ENCODE results near the gene DOHH.
A peak's percentile ranks its signal among the peaks of the same experiment; 100 is the strongest.

DOHH gene

DNA sequence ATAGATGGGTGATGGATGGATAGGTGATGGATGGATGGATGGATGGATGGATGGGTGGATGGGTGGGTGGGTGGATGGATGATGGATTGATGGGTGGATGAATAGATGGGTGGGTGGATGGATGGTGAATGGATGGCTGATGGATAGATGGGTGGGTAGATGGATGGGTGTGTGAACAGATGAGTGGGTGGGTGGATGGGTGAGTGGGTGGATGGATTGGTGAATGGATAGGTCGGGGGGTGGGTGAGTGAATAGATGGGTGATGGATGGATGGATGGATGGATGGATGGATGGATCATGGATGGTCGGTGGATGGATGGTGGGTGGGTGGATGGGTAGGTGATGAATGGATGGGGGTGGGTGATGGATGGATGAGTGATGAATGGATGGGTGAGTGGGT, 23.6 kb downstream of the DOHH start:
- Mint-ChIP-seq H3K9me3 (peaks cover 2 to 4% of the 10 kb centered on the region in 2 donors), H3K36me3 (no peaks in the 10 kb centered on the region), H3K4me1 (peaks cover 17 to 24% of the 10 kb centered on the region in 2 donors), H3K27me3 (peaks cover 15 to 25% of the 10 kb centered on the region in 2 donors), H3K4me3 (no peak overlapping the region), H3K27ac (no peak overlapping the region)
- DNase-seq (no peak), ATAC-seq (replicated peaks) (no peak)

DNA sequence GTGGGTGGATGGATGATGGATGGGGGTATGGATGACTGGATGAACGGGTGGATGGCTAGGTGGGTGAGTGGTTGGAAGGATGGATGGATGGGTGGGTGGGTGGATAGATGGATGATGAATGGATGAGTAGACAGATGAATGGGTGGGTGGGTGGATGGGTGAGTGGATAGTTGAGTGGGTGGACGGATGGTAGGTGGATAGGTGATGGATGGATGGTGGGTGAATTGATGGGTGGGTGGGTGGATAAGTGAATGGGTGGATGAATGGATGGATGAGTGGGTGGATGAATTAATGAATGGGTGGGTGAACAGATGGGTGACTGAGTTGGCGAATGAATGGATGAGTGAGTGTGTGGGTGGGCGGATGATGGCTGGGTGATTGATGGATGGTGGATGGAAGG, 25.0 kb downstream of the DOHH start:
- DNase-seq (no peak), ATAC-seq (replicated peaks) (no peak)
- Mint-ChIP-seq H3K36me3 (no peaks in the 10 kb centered on the region), H3K4me1 (peaks cover 13 to 19% of the 10 kb centered on the region in 2 donors), H3K4me3 (no peak overlapping the region), H3K27me3 (peaks cover 19 to 22% of the 10 kb centered on the region in 2 donors), H3K9me3 (peaks cover 2 to 4% of the 10 kb centered on the region in 2 donors), H3K27ac (no peak overlapping the region)

DNA sequence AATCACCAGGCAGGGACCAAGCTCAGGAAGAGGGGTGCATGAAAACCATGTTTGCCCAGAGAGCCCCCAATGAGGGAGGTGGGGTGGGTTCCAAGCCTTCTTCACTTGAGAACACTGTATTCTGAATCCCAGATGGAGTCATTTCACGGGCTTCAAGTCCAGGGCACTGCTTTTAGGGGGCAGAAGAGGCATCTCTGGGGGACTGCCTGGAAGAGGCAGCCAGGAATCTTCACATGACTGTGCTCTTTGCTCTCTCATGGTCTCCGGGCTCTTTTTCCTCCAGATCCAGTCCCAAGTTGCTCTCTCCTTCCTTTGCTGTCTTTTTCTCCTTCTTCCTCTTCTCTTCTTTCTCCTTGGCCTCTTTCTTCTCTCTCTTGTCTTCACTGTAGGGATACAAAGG, 25.9 kb downstream of the DOHH start:
- ATAC-seq (replicated peaks) (no peak), DNase-seq (no peak)
- H3K27me3 Mint-ChIP-seq = peaks cover 22 to 26% of the 10 kb centered on the region in 2 donors
- no peak overlapping the region for H3K4me3 Mint-ChIP-seq
- H3K4me1 Mint-ChIP-seq = peaks cover 12 to 18% of the 10 kb centered on the region in 2 donors
- H3K27ac Mint-ChIP-seq = no peak overlapping the region
- peaks cover 2 to 4% of the 10 kb centered on the region in 2 donors for H3K9me3 Mint-ChIP-seq
- H3K36me3 Mint-ChIP-seq = no peaks in the 10 kb centered on the region

- DNase-seq (no peak), ATAC-seq (replicated peaks) (no peak)
- peaks cover 12 to 13% of the 10 kb centered on the region in 2 donors for H3K4me1 Mint-ChIP-seq
- no peak overlapping the region for H3K27ac Mint-ChIP-seq
- no peaks in the 10 kb centered on the region for H3K9me3 Mint-ChIP-seq
- H3K27me3 Mint-ChIP-seq = peaks cover 21 to 22% of the 10 kb centered on the region in 2 donors
- H3K36me3 Mint-ChIP-seq = no peaks in the 10 kb centered on the region
- H3K4me3 Mint-ChIP-seq = no peak overlapping the region
These were observed 26.5 kb downstream of the DOHH start for GRCh38 chr19:3474010-3474409.

- Mint-ChIP-seq H3K4me3 (no peak overlapping the region), H3K27me3 (peaks cover 8 to 11% of the 10 kb centered on the region in 2 donors), H3K27ac (no peak overlapping the region), H3K36me3 (peaks cover 5 to 6% of the 10 kb centered on the region in 2 donors), H3K9me3 (peaks cover 0 to 4% of the 10 kb centered on the region in 2 donors), H3K4me1 (peaks cover 0 to 3% of the 10 kb centered on the region in 2 donors)
- DNase-seq (no peak), ATAC-seq (replicated peaks) (peak in 1 of 2 donors; percentile 24)
These were observed 28.4 kb downstream of the DOHH start for GRCh38 chr19:3471954-3472655.

GRCh38 chr19:3470500-3471128, 29.9 kb downstream of the DOHH start:
- Mint-ChIP-seq H3K9me3 (peaks cover 0 to 4% of the 10 kb centered on the region in 2 donors), H3K27me3 (peaks cover 3 to 11% of the 10 kb centered on the region in 2 donors)
- ATAC-seq (replicated peaks) = no peak

GRCh38 chr19:3469638-3470499, 30.6 kb downstream of the DOHH start:
- H3K27ac Mint-ChIP-seq = no peak overlapping the region
- H3K27me3 Mint-ChIP-seq = peaks cover 3 to 11% of the 10 kb centered on the region in 2 donors
- DNase-seq (no peak), ATAC-seq (replicated peaks) (no peak)
- peaks cover 7 to 18% of the 10 kb centered on the region in 2 donors for H3K36me3 Mint-ChIP-seq
- peaks cover 0 to 4% of the 10 kb centered on the region in 2 donors for H3K9me3 Mint-ChIP-seq
- peaks cover 0 to 3% of the 10 kb centered on the region in 2 donors for H3K4me1 Mint-ChIP-seq
- H3K4me3 Mint-ChIP-seq = no peak overlapping the region

More at GRCh38 chr19:3470500-3471128, 29.9 kb downstream of the DOHH start:
- no peak for DNase-seq
- H3K4me3 Mint-ChIP-seq = no peak overlapping the region
- peaks cover 5 to 15% of the 10 kb centered on the region in 2 donors for H3K36me3 Mint-ChIP-seq
- peaks cover 0 to 3% of the 10 kb centered on the region in 2 donors for H3K4me1 Mint-ChIP-seq
- no peak overlapping the region for H3K27ac Mint-ChIP-seq

- peaks cover 0 to 3% of the 10 kb centered on the region in 2 donors for H3K4me1 Mint-ChIP-seq
- no peak overlapping the region for H3K27ac Mint-ChIP-seq
- H3K27me3 Mint-ChIP-seq = peaks cover 0 to 11% of the 10 kb centered on the region in 2 donors
- peaks cover 0 to 4% of the 10 kb centered on the region in 2 donors for H3K9me3 Mint-ChIP-seq
- DNase-seq (no peak), ATAC-seq (replicated peaks) (no peak)
- H3K4me3 Mint-ChIP-seq = no peak overlapping the region
- peaks cover 7 to 18% of the 10 kb centered on the region in 2 donors for H3K36me3 Mint-ChIP-seq
These were observed 32.3 kb downstream of the DOHH start for GRCh38 chr19:3468211-3468610.

GRCh38 chr19:3467437-3468198, 32.9 kb downstream of the DOHH start:
- no peak overlapping the region for H3K4me3 Mint-ChIP-seq
- H3K27me3 Mint-ChIP-seq = peaks cover 0 to 11% of the 10 kb centered on the region in 2 donors
- DNase-seq (no peak), ATAC-seq (replicated peaks) (no peak)
- peaks cover 10 to 22% of the 10 kb centered on the region in 2 donors for H3K36me3 Mint-ChIP-seq
- H3K9me3 Mint-ChIP-seq = peaks cover 0 to 4% of the 10 kb centered on the region in 2 donors
- peaks cover 0 to 3% of the 10 kb centered on the region in 2 donors for H3K4me1 Mint-ChIP-seq
- H3K27ac Mint-ChIP-seq = no peak overlapping the region

GRCh38 chr19:3466635-3467034, 33.8 kb downstream of the DOHH start:
- ATAC-seq (replicated peaks) (no peak), DNase-seq (no peak)
- Mint-ChIP-seq H3K27ac (peak overlapping the region; percentile 47), H3K27me3 (peaks cover 0 to 11% of the 10 kb centered on the region in 2 donors), H3K36me3 (peaks cover 13 to 25% of the 10 kb centered on the region in 2 donors), H3K4me1 (peaks cover 0 to 3% of the 10 kb centered on the region in 2 donors), H3K4me3 (no peak overlapping the region), H3K9me3 (peaks cover 0 to 4% of the 10 kb centered on the region in 2 donors)

- Mint-ChIP-seq H3K4me1 (peaks cover 0 to 3% of the 10 kb centered on the region in 2 donors), H3K27ac (no peak overlapping the region), H3K9me3 (peaks cover 0 to 4% of the 10 kb centered on the region in 2 donors), H3K27me3 (peaks cover 0 to 8% of the 10 kb centered on the region in 2 donors), H3K36me3 (peaks cover 13 to 25% of the 10 kb centered on the region in 2 donors), H3K4me3 (no peak overlapping the region)
- DNase-seq (no peak), ATAC-seq (replicated peaks) (no peak)
These were observed 34.9 kb downstream of the DOHH start for GRCh38 chr19:3465552-3465951.

DNA sequence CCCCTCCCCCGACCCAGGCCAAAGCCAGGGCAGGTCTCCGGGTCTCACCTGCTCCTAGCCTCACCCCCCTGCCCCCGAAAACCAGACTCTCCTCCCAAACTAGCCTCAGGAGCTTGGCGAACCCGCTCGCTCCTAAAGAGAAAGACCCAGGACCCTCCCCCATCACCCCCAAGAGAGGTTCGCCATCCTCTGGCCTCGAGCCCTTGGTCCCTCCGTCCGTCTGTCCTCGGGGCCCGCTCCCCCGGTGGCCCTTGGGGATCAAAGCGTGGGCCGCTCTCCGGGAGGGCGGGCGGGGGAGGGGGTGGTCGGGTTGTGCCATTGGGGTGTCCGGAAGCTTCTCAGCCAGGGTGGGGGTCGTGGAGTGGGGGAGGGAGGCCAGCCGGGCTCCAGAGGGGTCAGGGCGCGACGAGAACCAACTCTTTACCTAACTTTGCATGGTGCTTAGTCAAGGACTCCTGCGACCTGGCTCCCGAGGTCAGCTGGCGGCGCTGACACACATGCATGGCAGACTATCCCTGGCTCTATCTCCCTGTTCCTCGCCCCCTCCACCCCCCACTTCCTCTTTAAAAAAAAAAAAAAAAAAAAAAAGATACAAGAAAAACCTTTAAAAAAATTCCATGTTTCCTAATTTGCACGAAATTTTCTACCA, 35.8 kb downstream of the DOHH start:
- H3K4me3 Mint-ChIP-seq = no peak overlapping the region
- H3K9me3 Mint-ChIP-seq = peaks cover 0 to 4% of the 10 kb centered on the region in 2 donors
- peaks cover 0 to 3% of the 10 kb centered on the region in 2 donors for H3K4me1 Mint-ChIP-seq
- DNase-seq = no peak
- no peaks in the 10 kb centered on the region for H3K27me3 Mint-ChIP-seq
- no peak for ATAC-seq (replicated peaks)
- peaks cover 13 to 28% of the 10 kb centered on the region in 2 donors for H3K36me3 Mint-ChIP-seq
- H3K27ac Mint-ChIP-seq = no peak overlapping the region
